ENCODE measurements around the gene GIPC2. TPM values are rescaled to one million over a fixed set of nuclear protein-coding genes. Genes with fewer than 3 reads are reported as not detected.

GIPC2 gene
- total and polyA plus RNA-seq, 8 donors, result 6.3 to 22.1 (median 12.9) TPM

- DNase-seq (peak in 2 of 6 donors; percentile 38 to 58), FAIRE-seq (no peak), ATAC-seq (peak; percentile 49 to 62 (median 56))
- peak overlapping the region; percentile 40 to 83 (median 74) for H3K4me3 ChIP-seq
- 14 to 16% methylated on average over 5 of the region's 5 CpGs for WGBS, 2 donors
- H3K36me3 ChIP-seq, result no peaks in the 10 kb centered on the region
- H3K9me3 ChIP-seq, result no peaks in the 10 kb centered on the region
- intact Hi-C loops (cut with DNase I), result loop anchor here in 1 of 3 donors (10.0 kb wide), 1 partner anchor 62 kb away; no protein-coding TSS in a partner anchor
- TF ChIP-seq CTCF (IDR thresholded peaks at IDR 0.05), result no peak
- peak overlapping the region; percentile 93 to 98 (median 96) for H3K27ac ChIP-seq
- H3K4me1 ChIP-seq, result peaks cover 5 to 13% (median 10%) of the 10 kb centered on the region in 3 donors
- no peaks in the 10 kb centered on the region for H3K27me3 ChIP-seq
Observed at GRCh38 chr1:78047106-78047505, 1.3 kb downstream of the GIPC2 start.

GRCh38 chr1:78047631-78048030 lies 1.9 kb downstream of the GIPC2 start:
- FAIRE-seq, result no peak
- Histone ChIP-seq H3K36me3 (no peaks in the 10 kb centered on the region), H3K9me3 (no peaks in the 10 kb centered on the region), H3K27ac (peak overlapping the region in 3 of 4 donors; percentile 94 to 98 (median 97)), H3K27me3 (no peaks in the 10 kb centered on the region), H3K4me3 (peak overlapping the region in 3 of 4 donors; percentile 71 to 83 (median 77)), H3K4me1 (peaks cover 10 to 13% (median 10%) of the 10 kb centered on the region in 3 donors)
- no peak for TF ChIP-seq CTCF (IDR thresholded peaks at IDR 0.05)
- ATAC-seq, result peak in 1 of 4 donors; percentile 3
- intact Hi-C loops (cut with DNase I), result loop anchor here in 1 of 3 donors (10.0 kb wide), 1 partner anchor 63 kb away; no protein-coding TSS in a partner anchor
- DNase-seq, result no peak
- WGBS, 2 donors, result 14 to 19% methylated on average over 3 of the region's 3 CpGs

- H3K27me3 ChIP-seq, result no peaks in the 10 kb centered on the region
- peaks cover 10 to 19% (median 17%) of the 10 kb centered on the region in 3 donors for H3K4me1 ChIP-seq
- H3K27ac ChIP-seq, result peak overlapping the region in 2 of 4 donors; percentile 94 to 98
- no peaks in the 10 kb centered on the region for H3K9me3 ChIP-seq
- intact Hi-C loops (cut with DNase I), result loop anchor here in 1 of 3 donors (10.0 kb wide), 1 partner anchor 64 kb away; no protein-coding TSS in a partner anchor
- TF ChIP-seq CTCF (IDR thresholded peaks at IDR 0.05), result no peak
- 50 to 51% methylated on average over 3 of the region's 3 CpGs for WGBS, 2 donors
- H3K36me3 ChIP-seq, result no peaks in the 10 kb centered on the region
- ATAC-seq (no peak), FAIRE-seq (no peak), DNase-seq (no peak)
- peak overlapping the region in 2 of 4 donors; percentile 71 to 83 for H3K4me3 ChIP-seq
Observed at GRCh38 chr1:78048446-78048845, 2.7 kb downstream of the GIPC2 start.

- intact Hi-C loops (cut with DNase I), result loop anchor here in 1 of 3 donors (10.0 kb wide), 1 partner anchor 65 kb away; no protein-coding TSS in a partner anchor
- no peaks in the 10 kb centered on the region for H3K9me3 ChIP-seq
- H3K4me3 ChIP-seq, result no peak overlapping the region
- DNase-seq, result no peak
- TF ChIP-seq CTCF (IDR thresholded peaks at IDR 0.05), result no peak
- H3K36me3 ChIP-seq, result no peaks in the 10 kb centered on the region
- WGBS, 2 donors, result 97 to 98% methylated on average over 4 of the region's 4 CpGs
- H3K4me1 ChIP-seq, result peaks cover 10 to 20% (median 17%) of the 10 kb centered on the region in 3 donors
- H3K27me3 ChIP-seq, result no peaks in the 10 kb centered on the region
- no peak for FAIRE-seq
- no peak for ATAC-seq
- H3K27ac ChIP-seq, result no peak overlapping the region
Observed at GRCh38 chr1:78049396-78049795, 3.6 kb downstream of the GIPC2 start.

GRCh38 chr1:78051005-78051404 lies 5.2 kb downstream of the GIPC2 start:
- WGBS, 2 donors, result 89 to 92% methylated on average over 2 of the region's 2 CpGs
- Histone ChIP-seq H3K36me3 (no peaks in the 10 kb centered on the region), H3K9me3 (no peaks in the 10 kb centered on the region), H3K4me3 (no peak overlapping the region), H3K27me3 (no peaks in the 10 kb centered on the region), H3K27ac (no peak overlapping the region), H3K4me1 (peaks cover 10 to 32% (median 17%) of the 10 kb centered on the region in 3 donors)
- no peak for TF ChIP-seq CTCF (IDR thresholded peaks at IDR 0.05)
- DNase-seq, result no peak
- intact Hi-C loops (cut with DNase I), result no loop called here
- no peak for FAIRE-seq
- ATAC-seq, result no peak

Data from pancreas (tissue), 10 donors.